ENCODE measurements around the gene NNAT. TPM values are rescaled to one million over a fixed set of nuclear protein-coding genes. Genes with fewer than 3 reads are reported as not detected.

Gene NNAT
- total and polyA plus RNA-seq, 2 of the 8 experiments (the other 6 are each of a cell fraction or from before 2014, with no cell fraction given): 66.8 to 175 TPM

GRCh38 chr20:37556538-37556937, 35.5 kb downstream of the NNAT start:
- Histone ChIP-seq H3K27ac (ENCODE audit: low read depth, low read length) (no peak overlapping the region), H3K9me3 (ENCODE audit: insufficient read depth in 2 of 2, low read depth in 1 of 2, low read length in 1 of 2) (no peaks in the 10 kb centered on the region), H2BK15ac (ENCODE audit: low read length) (no peak overlapping the region), H3K4me3 (ENCODE audit: extremely low read depth in 1 of 4, insufficient read depth in 2 of 4, low read depth in 3 of 4, low read length in 4 of 4) (no peak overlapping the region), H4K5ac (ENCODE audit: insufficient read length, low read depth, low read length) (no peak overlapping the region), H3K79me1 (ENCODE audit: low read depth, low read length) (no peaks in the 10 kb centered on the region), H3K14ac (ENCODE audit: insufficient read length) (no peak overlapping the region), H3K79me2 (ENCODE audit: control insufficient read depth in 1 of 2, insufficient read depth in 2 of 2, low read length in 2 of 2) (no peaks in the 10 kb centered on the region), H3K27me3 (replicated peaks in 1 of 4; ENCODE audit: control insufficient read depth in 3 of 4, extremely low read depth in 1 of 4, insufficient read depth in 3 of 4, low read length in 3 of 4) (no peaks in the 10 kb centered on the region), H3K36me3 (ENCODE audit: control insufficient read depth in 2 of 4, insufficient read depth in 4 of 4, low read length in 3 of 4) (no peaks in the 10 kb centered on the region), H4K8ac (ENCODE audit: extremely low read depth, insufficient read depth, low read length) (no peak overlapping the region), H2BK5ac (ENCODE audit: low read depth, low read length) (no peak overlapping the region), H2BK12ac (ENCODE audit: low read depth, low read length) (no peak overlapping the region), H2AFZ (ENCODE audit: low read length) (no peak overlapping the region), H3K23ac (ENCODE audit: insufficient read length) (no peak overlapping the region), H3K23me2 (ENCODE audit: low read depth, low read length) (no peaks in the 10 kb centered on the region; the same call in 1 of the 2 replicates), H3K56ac (replicated peaks; ENCODE audit: insufficient read length, low read depth, low read length) (no peak overlapping the region), H4K91ac (replicated peaks; ENCODE audit: insufficient read length, low read length) (no peak overlapping the region), H2AK5ac (ENCODE audit: low read depth, low read length) (no peak overlapping the region), H3K4ac (replicated peaks; ENCODE audit: insufficient read length, low read depth, low read length) (no peak overlapping the region), H3K9ac (replicated peaks in 1 of 4; ENCODE audit: extremely low read depth in 1 of 4, low read depth in 3 of 4, low read length in 3 of 4) (no peak overlapping the region), H4K20me1 (replicated peaks in 1 of 2; ENCODE audit: control insufficient read depth in 1 of 2, insufficient read depth in 2 of 2, low read length in 2 of 2) (no peaks in the 10 kb centered on the region), H3K4me2 (ENCODE audit: insufficient read depth in 1 of 2, low read depth in 2 of 2, low read length in 2 of 2) (no peak overlapping the region), H3K4me1 (replicated peaks in 1 of 4; ENCODE audit: control insufficient read depth in 3 of 4, insufficient read depth in 4 of 4, low read length in 3 of 4) (no peaks in the 10 kb centered on the region; a peak in 1 of 7 replicates), H3K18ac (ENCODE audit: extremely low read depth, low read length) (no peak overlapping the region), H2BK20ac (ENCODE audit: low read length) (no peak overlapping the region), H2BK120ac (replicated peaks; ENCODE audit: low read depth, low read length) (no peak overlapping the region)
- TF ChIP-seq YY1 (IDR thresholded peaks at IDR 0.05; ENCODE audit: low read depth, low read length): no peak
- TF ChIP-seq SP4 (IDR thresholded peaks at IDR 0.05; ENCODE audit: low read length): no peak
- TF ChIP-seq CTCF (IDR thresholded peaks at IDR 0.05; ENCODE audit: control extremely low read depth in 1 of 3, insufficient read depth in 1 of 3, low read depth in 1 of 3, low read length in 3 of 3): no peak
- no peak for TF ChIP-seq SIN3A (conservative IDR thresholded peaks at IDR 0.05 in 1 of 2, IDR thresholded peaks at IDR 0.05 in 1 of 2; ENCODE audit: low read depth in 1 of 2, low read length in 2 of 2)
- TF ChIP-seq BRCA1 (IDR thresholded peaks at IDR 0.05; ENCODE audit: low read depth, low read length): no peak
- TF ChIP-seq SRF (IDR thresholded peaks at IDR 0.05; ENCODE audit: low read depth, low read length): no peak
- TF ChIP-seq E2F6 (IDR thresholded peaks at IDR 0.05): no peak
- no peak for TF ChIP-seq SP2 (IDR thresholded peaks at IDR 0.05; ENCODE audit: low read length)
- no peak for TF ChIP-seq SUZ12 (IDR thresholded peaks at IDR 0.05; ENCODE audit: low read length)
- POLR2A ChIA-PET (ENCODE audit: partially characterized antibody): no interaction called here
- CTCF ChIA-PET (ENCODE audit: partially characterized antibody): interaction anchor here (3.0 kb wide), 1 partner anchor 8 kb away, joined by 21 read pairs; no protein-coding TSS in a partner anchor
- WGBS, 2 experiments (ENCODE audit: extremely low coverage in 1 of 2, insufficient coverage in 1 of 2, insufficient read length in 1 of 2, insufficient replicate concordance in 2 of 2, low coverage in 1 of 2, low lambda C conversion rate in 2 of 2, missing lambda C conversion rate in 1 of 2): 85% methylated on average over 6 of the region's 6 CpGs; no CpG with 5 or more reads in 1 of the 2 experiments
- FAIRE-seq: no peak
- no peak for DNase-seq (ENCODE audit: low read depth in 1 of 2, low spot score in 2 of 2)
